ENCODE data around the gene LMLN. TPM values are rescaled to one million over a fixed set of nuclear protein-coding genes. Genes with fewer than 3 reads are reported as not detected.

The LMLN gene
- polyA plus RNA-seq, 2 of the 4 experiments (the other 2 are of a cell fraction), result 2.4 to 5.6 TPM

GRCh38 chr3:197975311-197975710 lies 15.3 kb downstream of the LMLN start (continued):
- TF ChIP-seq FOSL2 (IDR thresholded peaks at IDR 0.05) (no peak), FOSL2 (CRISPR knock-in tag; IDR thresholded peaks at IDR 0.05) (no peak), TP53 (CRISPR knock-in tag; IDR thresholded peaks at IDR 0.05) (no peak), KDM1A (IDR thresholded peaks at IDR 0.05; ENCODE audit: low read depth) (no peak)
- TF ChIP-seq, protein P1, sequence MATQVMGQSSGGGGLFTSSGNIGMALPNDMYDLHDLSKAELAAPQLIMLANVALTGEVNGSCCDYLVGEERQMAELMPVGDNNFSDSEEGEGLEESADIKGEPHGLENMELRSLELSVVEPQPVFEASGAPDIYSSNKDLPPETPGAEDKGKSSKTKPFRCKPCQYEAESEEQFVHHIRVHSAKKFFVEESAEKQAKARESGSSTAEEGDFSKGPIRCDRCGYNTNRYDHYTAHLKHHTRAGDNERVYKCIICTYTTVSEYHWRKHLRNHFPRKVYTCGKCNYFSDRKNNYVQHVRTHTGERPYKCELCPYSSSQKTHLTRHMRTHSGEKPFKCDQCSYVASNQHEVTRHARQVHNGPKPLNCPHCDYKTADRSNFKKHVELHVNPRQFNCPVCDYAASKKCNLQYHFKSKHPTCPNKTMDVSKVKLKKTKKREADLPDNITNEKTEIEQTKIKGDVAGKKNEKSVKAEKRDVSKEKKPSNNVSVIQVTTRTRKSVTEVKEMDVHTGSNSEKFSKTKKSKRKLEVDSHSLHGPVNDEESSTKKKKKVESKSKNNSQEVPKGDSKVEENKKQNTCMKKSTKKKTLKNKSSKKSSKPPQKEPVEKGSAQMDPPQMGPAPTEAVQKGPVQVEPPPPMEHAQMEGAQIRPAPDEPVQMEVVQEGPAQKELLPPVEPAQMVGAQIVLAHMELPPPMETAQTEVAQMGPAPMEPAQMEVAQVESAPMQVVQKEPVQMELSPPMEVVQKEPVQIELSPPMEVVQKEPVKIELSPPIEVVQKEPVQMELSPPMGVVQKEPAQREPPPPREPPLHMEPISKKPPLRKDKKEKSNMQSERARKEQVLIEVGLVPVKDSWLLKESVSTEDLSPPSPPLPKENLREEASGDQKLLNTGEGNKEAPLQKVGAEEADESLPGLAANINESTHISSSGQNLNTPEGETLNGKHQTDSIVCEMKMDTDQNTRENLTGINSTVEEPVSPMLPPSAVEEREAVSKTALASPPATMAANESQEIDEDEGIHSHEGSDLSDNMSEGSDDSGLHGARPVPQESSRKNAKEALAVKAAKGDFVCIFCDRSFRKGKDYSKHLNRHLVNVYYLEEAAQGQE (IDR thresholded peaks at IDR 0.05), result no peak

- TF ChIP-seq RAD21 (conservative IDR thresholded peaks at IDR 0.05 in 1 of 2, IDR thresholded peaks at IDR 0.05 in 1 of 2) (no peak), TFCP2L1 (CRISPR knock-in tag; IDR thresholded peaks at IDR 0.05) (no peak), MAZ (IDR thresholded peaks at IDR 0.05; ENCODE audit: borderline replicate concordance, low read depth, low read length) (no peak), BCL3 (IDR thresholded peaks at IDR 0.05) (no peak), MAX (IDR thresholded peaks at IDR 0.05) (no peak), ZC3H11A (IDR thresholded peaks at IDR 0.05) (no peak), ZFP36 (IDR thresholded peaks at IDR 0.05; ENCODE audit: borderline replicate concordance, partially characterized antibody) (no peak), CHD2 (IDR thresholded peaks at IDR 0.05; ENCODE audit: low read length, partially characterized antibody) (no peak), KDM1A (IDR thresholded peaks at IDR 0.05; ENCODE audit: low read depth) (no peak), ESRRA (IDR thresholded peaks at IDR 0.05; ENCODE audit: borderline replicate concordance, low read length) (no peak), NPAS2 (CRISPR knock-in tag; IDR thresholded peaks at IDR 0.05; ENCODE audit: borderline replicate concordance) (no peak), HOXB13 (CRISPR knock-in tag; IDR thresholded peaks at IDR 0.05; ENCODE audit: low read depth) (no peak)
- TF ChIP-seq, protein P2, sequence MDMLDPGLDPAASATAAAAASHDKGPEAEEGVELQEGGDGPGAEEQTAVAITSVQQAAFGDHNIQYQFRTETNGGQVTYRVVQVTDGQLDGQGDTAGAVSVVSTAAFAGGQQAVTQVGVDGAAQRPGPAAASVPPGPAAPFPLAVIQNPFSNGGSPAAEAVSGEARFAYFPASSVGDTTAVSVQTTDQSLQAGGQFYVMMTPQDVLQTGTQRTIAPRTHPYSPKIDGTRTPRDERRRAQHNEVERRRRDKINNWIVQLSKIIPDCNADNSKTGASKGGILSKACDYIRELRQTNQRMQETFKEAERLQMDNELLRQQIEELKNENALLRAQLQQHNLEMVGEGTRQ (IDR thresholded peaks at IDR 0.05), result no peak
- TF ChIP-seq, protein P1 (IDR thresholded peaks at IDR 0.05), result no peak
- Histone ChIP-seq H3K9me3 (no peaks in the 10 kb centered on the region), H3K4me2 (no peak overlapping the region), H3K4me1 (no peaks in the 10 kb centered on the region), H3K27ac (no peak overlapping the region), H3K4me3 (no peak overlapping the region)
- no peak for FAIRE-seq
- WGBS (ENCODE audit: missing lambda C conversion rate), result 95% methylated on average over 1 of the region's 1 CpG
- DNase-seq (ENCODE audit: low read depth in 1 of 2, low spot score in 1 of 2), result no peak
- ATAC-seq, result no peak
- ChIA-PET CTCF (no interaction called here), POLR2A (no interaction called here)
These were observed 23.1 kb downstream of the LMLN start for GRCh38 chr3:197983076-197983475.

All from A549 (cell line).